Thyroid gland (tissue), 4 donors: Measurements from ENCODE around the gene TBCCD1.
"Not testable (repeated sequence)": the region's sequence is repeated elsewhere in the genome, so short reads cannot be mapped to it uniquely, and the experiment has no call there.

Experiments
- CTCF ChIP-seq, 6 experiments: fragments of 200-600 bp in 3 of 6; fragments of 450-650 bp in 3 of 6; sonication (generic) in 3 of 6; IDR thresholded peaks; one replicate each; pipeline ENCODE4 v1.5.1; 2016 to 2019; ENCODE audit warnings: antibody characterized with exemption in 6 of 6, mild to moderate bottlenecking in 2 of 6, inconsistent platforms in 1 of 6, moderate library complexity in 1 of 6
- POLR2A ChIP-seq, 2 donors: fragments of 450-650 bp; IDR thresholded peaks; one replicate each; pipeline ENCODE4 v1.6.1; 2017; ENCODE audit warnings: antibody characterized with exemption in 2 of 2, mild to moderate bottlenecking in 2 of 2, moderate library complexity in 1 of 2

GRCh38 chr3:186499949-186500348, 67.2 kb downstream of the TBCCD1 start:
- TF ChIP-seq CTCF, POLR2A (IDR thresholded peaks at IDR 0.05): not testable (repeated sequence)
